MCF 10A (cell line): ENCODE measurements around the gene APOB. TPM values are rescaled to one million over a fixed set of nuclear protein-coding genes. Genes with fewer than 3 reads are reported as not detected.

Experiments
- BruUV-seq: library from RNA; stranded (reverse); fragments of 400-500 nt; replicated peaks from 2 replicates; lab custom pipeline; 2021; lab: Mats Ljungman, UMichigan
- CTCF ChIA-PET: fragments of 300-600 bp; sonication (Branson Sonifier 250); formaldehyde crosslinking; extraction: SDS; loops from one replicate; lab custom pipeline; 2021; ENCODE audit warnings: antibody characterized with exemption, inconsistent platforms; lab: Yijun Ruan, JAX
- POLR2A ChIA-PET: fragments of 300-600, 350-650 bp; sonication (Branson Sonifier 250); formaldehyde crosslinking; extraction: SDS; loops from one replicate; lab custom pipeline; 2020; ENCODE audit warnings: antibody characterized with exemption, inconsistent platforms; lab: Yijun Ruan, JAX
- DNase-seq: peaks from one replicate; pipeline ENCODE4 v3.0.0-alpha.2; 2018; ENCODE audit not compliant: unreplicated experiment
- H3K27ac Mint-ChIP-seq: one replicate; pipeline ENCODE4 v1.8.0; 2022; ENCODE audit warnings: mild to moderate bottlenecking, low read depth, mixed read lengths; ENCODE audit not compliant: unreplicated experiment
- H3K27me3 Mint-ChIP-seq: one replicate; pipeline ENCODE4 v1.8.0; 2022; ENCODE audit warnings: mixed read lengths; ENCODE audit not compliant: insufficient read depth, unreplicated experiment
- H3K36me3 Mint-ChIP-seq: one replicate; pipeline ENCODE4 v1.8.0; 2022; ENCODE audit warnings: mild to moderate bottlenecking, moderate library complexity, mixed read lengths; ENCODE audit not compliant: insufficient read depth, unreplicated experiment
- H3K4me1 Mint-ChIP-seq: one replicate; pipeline ENCODE4 v1.8.0; 2022; ENCODE audit warnings: mixed read lengths; ENCODE audit not compliant: insufficient read depth, unreplicated experiment
- H3K4me3 Mint-ChIP-seq: one replicate; pipeline ENCODE4 v1.8.0; 2022; ENCODE audit warnings: mild to moderate bottlenecking, moderate library complexity, mixed read lengths; ENCODE audit not compliant: unreplicated experiment
- H3K9me3 Mint-ChIP-seq: one replicate; pipeline ENCODE4 v1.8.0; 2022; ENCODE audit warnings: mixed read lengths; ENCODE audit not compliant: unreplicated experiment
- CTCF ChIP-seq: fragments of 200-600 bp; IDR thresholded peaks from one replicate; pipeline ENCODE4 v1.8.0; 2022; ENCODE audit warnings: antibody characterized with exemption, mild to moderate bottlenecking; ENCODE audit not compliant: unreplicated experiment
- intact Hi-C: fragments of 100-400 bp; cut with micrococcal nuclease; formaldehyde crosslinking; loops from 2 replicates; pipeline ENCODE4 v1.14.1; 2022
- total RNA-seq: library from RNA; stranded (reverse); gene quantifications from 2 replicates; pipeline ENCODE4 v1.2.3, GENCODE V29; 2022

Gene APOB
- total RNA-seq, 1 experiment from 2014 or later, result not detected

GRCh38 chr2:21039979-21040467, 3.9 kb downstream of the APOB start:
- Mint-ChIP-seq H3K27me3 (no peaks in the 10 kb centered on the region), H3K27ac (no peak overlapping the region), H3K9me3 (no peaks in the 10 kb centered on the region), H3K4me1 (peaks cover 14% of the 10 kb centered on the region), H3K4me3 (no peak overlapping the region), H3K36me3 (no peaks in the 10 kb centered on the region)
- POLR2A ChIA-PET, result no interaction called here
- TF ChIP-seq CTCF, result no peak
- BruUV-seq, result no TSS peak
- intact Hi-C loops, result no loop called here
- no peak for DNase-seq
- CTCF ChIA-PET, result interaction anchor here (0.7 to 7.4 kb wide), 4 partner anchors 13 to 714 kb away, joined by 3 to 110 read pairs (median 14); no protein-coding TSS in a partner anchor

- no peak for DNase-seq
- Mint-ChIP-seq H3K27me3 (no peaks in the 10 kb centered on the region), H3K4me1 (peaks cover 14% of the 10 kb centered on the region), H3K27ac (peak overlapping the region; percentile 91), H3K9me3 (no peaks in the 10 kb centered on the region), H3K4me3 (no peak overlapping the region), H3K36me3 (no peaks in the 10 kb centered on the region)
- no peak for TF ChIP-seq CTCF
- intact Hi-C loops, result no loop called here
- ChIA-PET POLR2A (interaction anchor here (0.6 kb wide), 1 partner anchor 89 kb away, joined by 3 read pairs; no protein-coding TSS in a partner anchor), CTCF (interaction anchor here (0.6 to 7.4 kb wide), 5 partner anchors 9 to 382 kb away, joined by 3 to 110 read pairs (median 4); no protein-coding TSS in a partner anchor)
- no TSS peak for BruUV-seq
Observed at GRCh38 chr2:21039080-21039556, 4.8 kb downstream of the APOB start.

GRCh38 chr2:21038403-21039073, 5.3 kb downstream of the APOB start:
- DNase-seq, result peak; percentile 38
- intact Hi-C loops, result no loop called here
- H3K4me3 Mint-ChIP-seq, result peak overlapping the region; percentile 56
- ChIA-PET CTCF (interaction anchor here (0.6 to 7.4 kb wide), 6 partner anchors 11 to 382 kb away, joined by 3 to 110 read pairs (median 4); no protein-coding TSS in a partner anchor), POLR2A (no interaction called here)
- H3K36me3 Mint-ChIP-seq, result no peaks in the 10 kb centered on the region
- TF ChIP-seq CTCF, result no peak
- no peaks in the 10 kb centered on the region for H3K9me3 Mint-ChIP-seq
- no peaks in the 10 kb centered on the region for H3K27me3 Mint-ChIP-seq
- H3K27ac Mint-ChIP-seq, result peak overlapping the region; percentile 91
- BruUV-seq, result no TSS peak
- peaks cover 14% of the 10 kb centered on the region for H3K4me1 Mint-ChIP-seq

- Mint-ChIP-seq H3K9me3 (no peaks in the 10 kb centered on the region), H3K27me3 (no peaks in the 10 kb centered on the region), H3K27ac (peak overlapping the region; percentile 91), H3K36me3 (no peaks in the 10 kb centered on the region), H3K4me1 (peaks cover 14% of the 10 kb centered on the region), H3K4me3 (no peak overlapping the region)
- intact Hi-C loops, result no loop called here
- TF ChIP-seq CTCF, result no peak
- ChIA-PET CTCF (interaction anchor here (0.9 to 2.2 kb wide), 5 partner anchors 9 to 376 kb away, joined by 3 to 9 read pairs (median 7); no protein-coding TSS in a partner anchor), POLR2A (no interaction called here)
- no TSS peak for BruUV-seq
- DNase-seq, result no peak
Observed at GRCh38 chr2:21037671-21038108, 6.2 kb downstream of the APOB start.
